HEK293 (cell line): ENCODE measurements around the gene SMO.

ENCODE experiments used
- KLF1 ChIP-seq: fragments of 450-650 bp; formaldehyde crosslinking; IDR thresholded peaks from 2 replicates; pipeline ENCODE4 v1.5.1; 2016; ENCODE audit warnings: missing biosample characterization, missing genetic modification characterization
- ZFP69B ChIP-seq: fragments of 450-650 bp; formaldehyde crosslinking; IDR thresholded peaks from 2 replicates; pipeline ENCODE4 v1.5.1; 2016; ENCODE audit warnings: missing biosample characterization, missing genetic modification characterization
- ZNF18 ChIP-seq: fragments of 450-650 bp; formaldehyde crosslinking; IDR thresholded peaks from 2 replicates; pipeline ENCODE4 v1.5.1; 2016; ENCODE audit warnings: missing biosample characterization, missing genetic modification characterization
- ZNF274 ChIP-seq, 2 experiments: fragments of 200-500 bp in 1 of 2; fragments of 450-650 bp in 1 of 2; sonication (Bioruptor generic) in 1 of 2; formaldehyde crosslinking in 1 of 2; IDR thresholded peaks; 2 replicates each; pipeline versions ENCODE4 v1.5.1 to v1.6.1; 2014 to 2016; ENCODE audit warnings: borderline replicate concordance in 1 of 2, inconsistent platforms in 1 of 2, low read length in 1 of 2, missing biosample characterization in 1 of 2, missing genetic modification characterization in 1 of 2
- ZNF692 ChIP-seq: fragments of 450-650 bp; formaldehyde crosslinking; IDR thresholded peaks from 2 replicates; pipeline ENCODE4 v1.5.1; 2016; ENCODE audit warnings: missing biosample characterization, missing genetic modification characterization

GRCh38 chr7:129228633-129229032, 40.2 kb downstream of the SMO start:
- TF ChIP-seq ZFP69B (no peak), KLF1 (tag by site-specific recombination) (no peak), ZNF692 (no peak), ZNF18 (tag by site-specific recombination) (no peak), ZNF274 (IDR thresholded peaks at IDR 0.05; ENCODE audit: low read length) (no peak), ZNF274 (tag by site-specific recombination; IDR thresholded peaks at IDR 0.05; ENCODE audit: borderline replicate concordance) (no peak)
